C4-2B (cell line): ENCODE results near the gene HECW1.
"Not testable (repeated sequence)": the region's sequence is repeated elsewhere in the genome, so short reads cannot be mapped to it uniquely, and the experiment has no call there.

Source experiments
- H3K27ac ChIP-seq: fragments of 450-650 bp; 2 replicates; pipeline ENCODE4 v1.5.1; 2017
- ZFX ChIP-seq: fragments of 450-650 bp; IDR thresholded peaks from 2 replicates; pipeline ENCODE4 v1.6.1; 2017
- TF ChIP-seq, protein P1 (sequence below): fragments of 450-650 bp; conservative IDR thresholded peaks from 2 replicates; pipeline ENCODE4 v1.5.1; 2017; ENCODE audit warnings: mild to moderate bottlenecking

Gene HECW1

DNA sequence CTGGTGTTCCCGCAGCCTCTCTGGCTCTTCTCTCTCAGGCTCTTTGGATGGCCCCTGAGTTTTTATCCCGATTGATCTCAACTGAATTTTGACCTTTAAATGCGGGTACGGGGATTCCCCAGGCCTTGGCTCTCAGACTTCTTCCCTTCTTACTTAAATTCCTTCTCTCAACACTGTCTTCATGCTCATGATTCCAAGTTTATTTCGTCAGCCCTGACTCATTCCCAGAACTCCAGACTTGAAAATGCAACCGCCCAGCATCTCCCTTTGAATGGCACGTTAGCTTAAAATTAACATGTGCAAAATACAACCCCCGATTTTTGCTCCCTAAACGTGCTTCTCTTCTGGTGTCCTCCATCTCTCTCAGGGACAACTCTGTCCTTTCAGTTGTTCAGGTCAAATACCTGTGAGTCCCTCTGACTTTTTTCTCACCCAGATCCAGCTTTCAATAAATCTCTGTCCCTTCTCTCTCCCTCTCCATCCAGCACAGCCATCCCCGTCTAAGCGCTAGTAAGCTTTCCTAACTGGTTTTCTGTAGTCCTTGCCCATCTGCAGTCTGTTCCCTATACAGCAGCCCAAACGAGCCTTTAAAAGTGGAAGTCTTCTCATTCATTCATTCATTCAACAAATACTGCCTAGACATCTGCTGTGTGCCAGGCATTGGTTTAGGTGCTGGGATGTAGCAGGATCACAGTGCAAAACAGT is 7.1 kb downstream of the HECW1 start:
- no peak for TF ChIP-seq ZFX
- TF ChIP-seq, protein P1, sequence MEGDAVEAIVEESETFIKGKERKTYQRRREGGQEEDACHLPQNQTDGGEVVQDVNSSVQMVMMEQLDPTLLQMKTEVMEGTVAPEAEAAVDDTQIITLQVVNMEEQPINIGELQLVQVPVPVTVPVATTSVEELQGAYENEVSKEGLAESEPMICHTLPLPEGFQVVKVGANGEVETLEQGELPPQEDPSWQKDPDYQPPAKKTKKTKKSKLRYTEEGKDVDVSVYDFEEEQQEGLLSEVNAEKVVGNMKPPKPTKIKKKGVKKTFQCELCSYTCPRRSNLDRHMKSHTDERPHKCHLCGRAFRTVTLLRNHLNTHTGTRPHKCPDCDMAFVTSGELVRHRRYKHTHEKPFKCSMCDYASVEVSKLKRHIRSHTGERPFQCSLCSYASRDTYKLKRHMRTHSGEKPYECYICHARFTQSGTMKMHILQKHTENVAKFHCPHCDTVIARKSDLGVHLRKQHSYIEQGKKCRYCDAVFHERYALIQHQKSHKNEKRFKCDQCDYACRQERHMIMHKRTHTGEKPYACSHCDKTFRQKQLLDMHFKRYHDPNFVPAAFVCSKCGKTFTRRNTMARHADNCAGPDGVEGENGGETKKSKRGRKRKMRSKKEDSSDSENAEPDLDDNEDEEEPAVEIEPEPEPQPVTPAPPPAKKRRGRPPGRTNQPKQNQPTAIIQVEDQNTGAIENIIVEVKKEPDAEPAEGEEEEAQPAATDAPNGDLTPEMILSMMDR: no peak
- no peak overlapping the region for H3K27ac ChIP-seq

DNA sequence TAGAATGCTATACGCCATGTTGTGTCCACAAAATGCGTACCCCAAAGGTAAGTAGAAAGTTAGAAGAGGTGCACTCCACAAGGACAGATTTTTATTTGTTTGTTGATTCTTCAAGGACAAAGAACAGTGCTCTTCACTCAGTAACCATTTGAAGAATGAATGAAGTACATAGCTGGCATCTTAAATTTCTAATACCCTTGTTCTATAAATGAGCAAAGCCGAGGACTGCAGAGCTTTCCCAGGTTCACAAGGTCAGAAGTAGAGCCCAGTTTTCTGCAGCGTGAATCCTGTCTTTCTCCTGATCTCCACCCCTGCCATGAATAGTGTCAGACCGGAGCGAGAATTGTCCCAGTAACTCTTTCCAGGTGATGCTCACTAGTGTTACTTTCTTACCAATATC is 9.5 kb downstream of the HECW1 start:
- TF ChIP-seq ZFX: no peak
- TF ChIP-seq, protein P1: no peak
- H3K27ac ChIP-seq: no peak overlapping the region

DNA sequence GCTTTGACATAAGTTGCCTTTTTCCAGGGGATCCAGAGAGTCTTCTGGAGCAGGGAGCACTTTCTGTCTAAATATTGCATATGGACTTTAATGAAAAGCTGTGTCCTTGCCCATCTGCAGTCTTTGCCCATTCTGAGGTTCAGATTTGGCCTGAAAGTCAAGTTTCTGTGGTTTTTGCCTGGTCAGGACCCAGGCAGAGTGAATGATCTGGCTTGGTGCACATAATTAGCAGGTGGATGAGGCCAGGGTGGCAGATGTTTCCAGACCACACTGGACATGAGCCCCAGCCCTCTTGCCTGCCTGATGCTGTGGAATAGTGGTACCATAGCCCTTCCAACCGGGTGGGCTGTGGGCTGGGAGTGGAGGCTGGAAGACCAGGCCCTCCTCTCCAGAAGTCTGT is 11.0 kb downstream of the HECW1 start:
- TF ChIP-seq, protein P1: no peak
- TF ChIP-seq ZFX: no peak
- H3K27ac ChIP-seq: no peak overlapping the region

- TF ChIP-seq, protein P1: no peak
- TF ChIP-seq ZFX: no peak
- H3K27ac ChIP-seq: no peak overlapping the region
Measured at GRCh38 chr7:43124388-43124787, 11.9 kb downstream of the HECW1 start.

- no peak for TF ChIP-seq ZFX
- TF ChIP-seq, protein P1: no peak
- H3K27ac ChIP-seq: no peak overlapping the region
Measured at GRCh38 chr7:43130347-43130746, 17.9 kb downstream of the HECW1 start.

GRCh38 chr7:43135129-43135528 is 22.7 kb downstream of the HECW1 start:
- no peak overlapping the region for H3K27ac ChIP-seq
- no peak for TF ChIP-seq ZFX
- TF ChIP-seq, protein P1: no peak

DNA sequence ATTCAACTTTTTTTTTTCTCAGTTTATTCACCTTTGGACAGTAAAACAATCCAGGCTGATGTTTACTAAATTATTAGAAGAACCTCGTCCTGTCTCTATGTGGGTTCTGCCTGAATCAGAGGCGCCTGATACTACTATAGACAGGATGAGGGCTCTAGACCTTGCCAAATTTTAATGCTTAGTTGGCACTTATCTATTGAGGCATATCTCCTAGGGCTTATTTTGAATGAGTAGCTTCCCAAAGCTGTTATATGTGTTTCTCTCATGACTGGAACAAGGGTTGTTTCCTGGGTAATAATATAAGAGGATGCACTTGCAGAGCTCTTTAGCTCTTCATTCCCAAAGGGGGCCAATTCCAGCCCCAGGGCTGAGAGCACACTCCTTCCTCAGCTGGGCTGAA is 23.6 kb downstream of the HECW1 start:
- no peak overlapping the region for H3K27ac ChIP-seq
- TF ChIP-seq, protein P1: no peak
- TF ChIP-seq ZFX: no peak

DNA sequence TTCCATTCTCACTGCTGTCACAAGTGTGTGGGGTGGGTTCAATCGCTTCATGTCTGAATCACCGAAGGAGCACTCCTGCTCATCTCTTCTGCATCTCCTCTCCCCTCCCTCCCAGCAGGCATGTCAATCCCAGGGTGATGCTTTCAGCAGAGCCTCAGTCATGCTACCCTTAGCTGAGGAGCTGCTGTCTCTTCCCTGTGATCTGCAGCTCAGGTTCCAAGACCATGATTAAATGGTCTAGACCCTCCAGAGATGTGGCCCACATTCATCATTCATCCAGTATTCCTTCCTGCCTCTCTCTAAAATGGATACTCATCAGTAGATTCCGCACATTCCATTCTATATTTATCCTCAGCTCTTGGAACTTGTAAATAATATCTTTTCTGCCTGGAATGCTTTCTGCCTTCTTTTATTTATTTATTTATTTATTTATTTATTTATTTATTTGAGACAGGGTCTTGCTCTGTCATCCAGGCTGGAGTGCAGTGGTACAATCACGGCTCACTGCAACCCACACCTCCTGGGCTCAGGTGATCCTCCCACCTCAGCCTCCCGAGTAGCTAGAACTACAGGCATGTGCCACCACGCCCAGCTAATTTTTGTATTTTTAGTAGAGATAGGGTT is 24.8 kb downstream of the HECW1 start:
- not testable (repeated sequence) for H3K27ac ChIP-seq
